ENCODE results near the gene ACOX3. TPM values are rescaled to one million over a fixed set of nuclear protein-coding genes. Genes with fewer than 3 reads are reported as not detected.

Gene ACOX3
- total RNA-seq, 1 experiment from 2014 or later: 12.2 TPM

DNA sequence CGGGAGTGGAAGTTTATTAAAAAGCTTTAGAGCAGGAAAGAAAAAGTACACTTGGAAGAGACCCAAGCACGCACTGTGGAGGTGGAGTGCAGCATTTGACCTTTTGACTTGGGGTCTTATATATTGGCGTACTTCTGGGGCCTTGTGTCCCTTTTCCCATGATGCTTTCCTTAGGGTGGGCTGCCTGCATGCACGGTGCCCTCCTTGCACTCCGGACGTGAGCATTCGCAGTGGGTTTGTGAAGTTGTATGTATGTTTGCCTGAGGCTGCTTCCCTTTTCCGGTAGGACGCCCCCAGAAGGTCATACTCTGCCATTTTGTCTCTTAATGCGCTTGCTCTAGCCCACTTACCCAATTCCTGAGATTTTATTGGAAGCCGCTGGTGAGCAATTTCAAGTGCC is 39.7 kb upstream of the ACOX3 start:
- no peak for ATAC-seq
- CTCF ChIA-PET: interaction anchor here (0.6 kb wide), 1 partner anchor 128 kb away, joined by 3 read pairs; no protein-coding TSS in a partner anchor
- intact Hi-C loops (cut with micrococcal nuclease): no loop called here

DNA sequence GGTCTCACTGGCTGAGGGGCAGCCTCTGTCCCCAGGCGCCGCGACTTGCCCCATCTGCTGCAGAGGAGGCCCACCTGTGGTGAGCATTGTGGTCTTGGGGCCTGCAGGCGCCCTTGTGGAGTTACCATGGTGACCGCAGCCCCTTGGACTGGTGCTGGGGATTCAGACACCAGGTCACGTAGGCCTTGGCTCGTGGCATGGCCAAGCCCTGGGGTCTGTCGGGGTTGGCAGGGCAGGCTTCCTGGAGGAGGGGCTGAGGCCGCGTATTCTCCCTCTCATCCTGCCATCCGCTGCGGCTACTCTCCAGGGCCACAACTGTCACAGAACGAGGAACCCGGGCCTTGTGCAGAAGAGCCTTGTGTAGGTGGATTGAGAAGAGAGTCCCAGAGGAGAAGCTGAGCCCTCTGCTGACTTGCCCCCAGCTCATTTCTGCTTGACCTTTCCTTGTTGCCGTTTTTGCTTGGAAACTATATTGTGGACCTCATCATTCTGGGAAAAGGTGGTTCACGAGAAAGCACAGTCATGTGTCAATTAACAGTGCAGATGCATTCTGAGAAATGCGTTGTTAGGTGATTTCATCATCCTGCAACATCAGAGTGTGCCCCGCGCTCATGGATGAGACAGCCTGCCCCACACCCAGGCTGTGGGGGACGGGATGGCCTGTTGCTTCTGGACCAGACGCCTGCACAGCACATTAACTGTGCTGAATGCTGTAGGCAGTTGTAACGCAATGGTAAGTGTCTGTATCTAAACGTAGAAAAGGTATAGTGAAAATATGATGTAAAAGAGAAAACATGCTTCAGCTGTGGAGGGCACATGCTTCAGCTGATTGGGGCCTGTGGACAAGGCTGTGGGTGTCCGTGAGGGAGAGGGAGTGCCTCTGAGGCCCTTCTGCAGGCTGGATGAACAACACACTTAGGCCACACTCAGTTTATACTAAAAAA is 38.5 kb upstream of the ACOX3 start:
- POLR2A ChIA-PET (ENCODE audit: unreplicated experiment): no interaction called here
- intact Hi-C loops (cut with micrococcal nuclease): no loop called here
- no peak for TF ChIP-seq EZH2 (IDR thresholded peaks at IDR 0.05; ENCODE audit: low read length, unreplicated experiment)
- TF ChIP-seq EZH2phosphoT487 (IDR thresholded peaks at IDR 0.05; ENCODE audit: borderline replicate concordance, low read length): no peak
- TF ChIP-seq, protein P1, sequence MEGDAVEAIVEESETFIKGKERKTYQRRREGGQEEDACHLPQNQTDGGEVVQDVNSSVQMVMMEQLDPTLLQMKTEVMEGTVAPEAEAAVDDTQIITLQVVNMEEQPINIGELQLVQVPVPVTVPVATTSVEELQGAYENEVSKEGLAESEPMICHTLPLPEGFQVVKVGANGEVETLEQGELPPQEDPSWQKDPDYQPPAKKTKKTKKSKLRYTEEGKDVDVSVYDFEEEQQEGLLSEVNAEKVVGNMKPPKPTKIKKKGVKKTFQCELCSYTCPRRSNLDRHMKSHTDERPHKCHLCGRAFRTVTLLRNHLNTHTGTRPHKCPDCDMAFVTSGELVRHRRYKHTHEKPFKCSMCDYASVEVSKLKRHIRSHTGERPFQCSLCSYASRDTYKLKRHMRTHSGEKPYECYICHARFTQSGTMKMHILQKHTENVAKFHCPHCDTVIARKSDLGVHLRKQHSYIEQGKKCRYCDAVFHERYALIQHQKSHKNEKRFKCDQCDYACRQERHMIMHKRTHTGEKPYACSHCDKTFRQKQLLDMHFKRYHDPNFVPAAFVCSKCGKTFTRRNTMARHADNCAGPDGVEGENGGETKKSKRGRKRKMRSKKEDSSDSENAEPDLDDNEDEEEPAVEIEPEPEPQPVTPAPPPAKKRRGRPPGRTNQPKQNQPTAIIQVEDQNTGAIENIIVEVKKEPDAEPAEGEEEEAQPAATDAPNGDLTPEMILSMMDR (conservative IDR thresholded peaks at IDR 0.05; ENCODE audit: low read depth, low read length): no peak

More for the DNA sequence above, 39.7 kb upstream of the ACOX3 start:
- Histone ChIP-seq H4K20me1 (ENCODE audit: low read length) (no peaks in the 10 kb centered on the region), H2AFZ (ENCODE audit: low read length) (no peak overlapping the region), H3K36me3 (ENCODE audit: low read depth, low read length) (no peaks in the 10 kb centered on the region), H3K9ac (ENCODE audit: low read length) (no peak overlapping the region), H3K27ac (ENCODE audit: low read length) (no peak overlapping the region), H3K9me2 (replicated peaks; ENCODE audit: low read length) (no peaks in the 10 kb centered on the region), H3K9me3 (ENCODE audit: low read length) (no peaks in the 10 kb centered on the region), H3K79me2 (ENCODE audit: low read length) (no peaks in the 10 kb centered on the region), H3K4me1 (ENCODE audit: insufficient read depth, low read length) (no peaks in the 10 kb centered on the region), H3K4me3 (ENCODE audit: low read length) (no peak overlapping the region), H3K4me2 (ENCODE audit: low read length) (no peak overlapping the region), H3F3A (ENCODE audit: low read length, unreplicated experiment) (no peaks in the 10 kb centered on the region), H3K27me3 (ENCODE audit: low read length) (no peaks in the 10 kb centered on the region)
- DNase-seq: no peak
- POLR2A ChIA-PET (ENCODE audit: unreplicated experiment): no interaction called here
- no TSS peak for BruUV-seq (replicated peaks)
- no peak for TF ChIP-seq EZH2phosphoT487 (IDR thresholded peaks at IDR 0.05; ENCODE audit: borderline replicate concordance, low read length)
- TF ChIP-seq, protein P1 (conservative IDR thresholded peaks at IDR 0.05; ENCODE audit: low read depth, low read length): no peak

DNA sequence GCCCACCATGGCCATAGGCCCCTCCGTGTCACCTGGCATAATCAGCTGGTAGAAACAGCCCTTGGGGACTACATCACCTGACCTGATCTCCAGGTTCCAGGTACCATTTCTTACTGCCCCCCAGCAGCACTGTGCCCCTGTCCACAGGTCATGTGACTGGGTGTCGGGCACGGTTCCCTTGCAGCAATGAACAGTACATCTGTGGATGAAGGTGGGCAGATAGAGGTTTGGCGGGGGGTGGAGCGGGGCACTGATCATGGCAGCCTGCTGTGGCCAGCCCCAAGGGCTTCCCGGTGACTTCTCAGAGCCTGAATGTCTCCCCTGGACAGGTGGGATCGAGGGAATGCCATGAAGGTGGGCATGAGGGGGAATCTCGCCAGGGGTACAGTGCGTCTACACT is 37.8 kb upstream of the ACOX3 start:
- ChIA-PET CTCF (no interaction called here), POLR2A (ENCODE audit: unreplicated experiment) (no interaction called here)
- Histone ChIP-seq H3K27me3 (ENCODE audit: low read length) (no peaks in the 10 kb centered on the region), H3K9me3 (ENCODE audit: low read length) (no peaks in the 10 kb centered on the region), H3K4me3 (ENCODE audit: low read length) (no peak overlapping the region), H3K9me2 (replicated peaks; ENCODE audit: low read length) (no peaks in the 10 kb centered on the region), H3K4me1 (ENCODE audit: insufficient read depth, low read length) (no peaks in the 10 kb centered on the region), H3K79me2 (ENCODE audit: low read length) (no peaks in the 10 kb centered on the region), H3F3A (ENCODE audit: low read length, unreplicated experiment) (no peaks in the 10 kb centered on the region), H4K20me1 (ENCODE audit: low read length) (no peaks in the 10 kb centered on the region), H2AFZ (ENCODE audit: low read length) (no peak overlapping the region), H3K27ac (ENCODE audit: low read length) (no peak overlapping the region), H3K36me3 (ENCODE audit: low read depth, low read length) (no peaks in the 10 kb centered on the region), H3K9ac (ENCODE audit: low read length) (no peak overlapping the region), H3K4me2 (ENCODE audit: low read length) (no peak overlapping the region)
- TF ChIP-seq EZH2phosphoT487 (IDR thresholded peaks at IDR 0.05; ENCODE audit: borderline replicate concordance, low read length) (no peak), EZH2 (IDR thresholded peaks at IDR 0.05; ENCODE audit: low read length, unreplicated experiment) (no peak)
- TF ChIP-seq, protein P1 (conservative IDR thresholded peaks at IDR 0.05; ENCODE audit: low read depth, low read length): no peak
- ATAC-seq (no peak), DNase-seq (no peak)
- intact Hi-C loops (cut with micrococcal nuclease): no loop called here
- BruUV-seq (replicated peaks): no TSS peak

More for the DNA sequence above, 38.5 kb upstream of the ACOX3 start:
- H3K4me2 ChIP-seq (ENCODE audit: low read length): no peak overlapping the region
- ATAC-seq (no peak), DNase-seq (no peak)
- no peaks in the 10 kb centered on the region for H3K79me2 ChIP-seq (ENCODE audit: low read length)
- H3K27me3 ChIP-seq (ENCODE audit: low read length): no peaks in the 10 kb centered on the region
- H3K9ac ChIP-seq (ENCODE audit: low read length): no peak overlapping the region
- no TSS peak for BruUV-seq (replicated peaks)
- H3K9me2 ChIP-seq (replicated peaks; ENCODE audit: low read length): no peaks in the 10 kb centered on the region
- H4K20me1 ChIP-seq (ENCODE audit: low read length): no peaks in the 10 kb centered on the region
- no peaks in the 10 kb centered on the region for H3F3A ChIP-seq (ENCODE audit: low read length, unreplicated experiment)
- no peaks in the 10 kb centered on the region for H3K4me1 ChIP-seq (ENCODE audit: insufficient read depth, low read length)
- CTCF ChIA-PET: no interaction called here
- no peak overlapping the region for H3K4me3 ChIP-seq (ENCODE audit: low read length)
- no peaks in the 10 kb centered on the region for H3K9me3 ChIP-seq (ENCODE audit: low read length)
- no peaks in the 10 kb centered on the region for H3K36me3 ChIP-seq (ENCODE audit: low read depth, low read length)
- H2AFZ ChIP-seq (ENCODE audit: low read length): no peak overlapping the region
- no peak overlapping the region for H3K27ac ChIP-seq (ENCODE audit: low read length)
